Nephron progenitor cell (in vitro differentiated cells): ENCODE data around the gene OR2AE1.

Source experiments
- DNase-seq: peaks from one replicate; pipeline ENCODE4 v3.0.0; 2021
- H3K27ac Mint-ChIP-seq: 2 replicates; pipeline ENCODE4 v1.8.0; 2021; ENCODE audit warnings: mild to moderate bottlenecking, moderate library complexity, mixed read lengths
- H3K27me3 Mint-ChIP-seq: 2 replicates; pipeline ENCODE4 v1.8.0; 2021; ENCODE audit warnings: mild to moderate bottlenecking, low read depth, mixed read lengths; ENCODE audit not compliant: poor library complexity
- H3K36me3 Mint-ChIP-seq: 2 replicates; pipeline ENCODE4 v1.8.0; 2021; ENCODE audit warnings: low read depth, mixed read lengths
- H3K4me1 Mint-ChIP-seq: 2 replicates; pipeline ENCODE4 v1.8.0; 2021; ENCODE audit warnings: mixed read lengths
- H3K4me3 Mint-ChIP-seq: 2 replicates; pipeline ENCODE4 v1.8.0; 2021; ENCODE audit warnings: mild to moderate bottlenecking, moderate library complexity, mixed read lengths
- H3K9me3 Mint-ChIP-seq: 2 replicates; pipeline ENCODE4 v1.8.0; 2021; ENCODE audit warnings: mild to moderate bottlenecking, moderate library complexity, mixed read lengths
- TF ChIP-seq, protein P1 (sequence below): fragments of 200-600 bp; sonication (generic); IDR thresholded peaks from 2 replicates; pipeline ENCODE4 v1.5.0; 2021; ENCODE audit warnings: antibody characterized with exemption

Gene OR2AE1

DNA sequence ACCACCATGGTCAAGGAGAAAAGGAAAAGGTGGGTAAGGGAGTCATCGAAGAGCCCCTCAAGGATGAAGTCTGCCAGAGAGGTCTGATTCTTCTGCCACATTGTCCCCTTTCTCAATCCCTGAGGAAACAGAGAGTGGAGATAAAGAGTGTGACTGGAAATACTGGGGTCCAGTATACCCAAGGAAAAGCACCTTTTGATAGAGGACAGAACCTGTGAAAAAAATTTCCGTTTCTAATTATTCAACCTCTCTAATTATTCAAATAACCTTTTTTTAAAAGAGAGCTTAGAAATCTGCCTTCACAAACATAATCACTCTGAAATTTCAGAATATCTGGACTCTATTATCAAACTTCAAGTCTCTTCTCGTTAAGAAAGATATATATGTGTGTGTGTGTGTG lies at the start of gene OR2AE1:
TSS of gene OR2AE1 (minus strand) at position 101 of the 400 bp plus-strand sequence. CDS start at position 101, 0 bp downstream.
- no peaks in the 10 kb centered on the region for H3K4me1 Mint-ChIP-seq
- H3K9me3 Mint-ChIP-seq: no peaks in the 10 kb centered on the region
- H3K4me3 Mint-ChIP-seq: no peak within 1 kb of the TSS
- no peak within 1 kb of the TSS for H3K27ac Mint-ChIP-seq
- H3K36me3 Mint-ChIP-seq: no peaks in the 10 kb centered on the region
- no peak for DNase-seq
- TF ChIP-seq, protein P1, sequence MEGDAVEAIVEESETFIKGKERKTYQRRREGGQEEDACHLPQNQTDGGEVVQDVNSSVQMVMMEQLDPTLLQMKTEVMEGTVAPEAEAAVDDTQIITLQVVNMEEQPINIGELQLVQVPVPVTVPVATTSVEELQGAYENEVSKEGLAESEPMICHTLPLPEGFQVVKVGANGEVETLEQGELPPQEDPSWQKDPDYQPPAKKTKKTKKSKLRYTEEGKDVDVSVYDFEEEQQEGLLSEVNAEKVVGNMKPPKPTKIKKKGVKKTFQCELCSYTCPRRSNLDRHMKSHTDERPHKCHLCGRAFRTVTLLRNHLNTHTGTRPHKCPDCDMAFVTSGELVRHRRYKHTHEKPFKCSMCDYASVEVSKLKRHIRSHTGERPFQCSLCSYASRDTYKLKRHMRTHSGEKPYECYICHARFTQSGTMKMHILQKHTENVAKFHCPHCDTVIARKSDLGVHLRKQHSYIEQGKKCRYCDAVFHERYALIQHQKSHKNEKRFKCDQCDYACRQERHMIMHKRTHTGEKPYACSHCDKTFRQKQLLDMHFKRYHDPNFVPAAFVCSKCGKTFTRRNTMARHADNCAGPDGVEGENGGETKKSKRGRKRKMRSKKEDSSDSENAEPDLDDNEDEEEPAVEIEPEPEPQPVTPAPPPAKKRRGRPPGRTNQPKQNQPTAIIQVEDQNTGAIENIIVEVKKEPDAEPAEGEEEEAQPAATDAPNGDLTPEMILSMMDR: no peak
- H3K27me3 Mint-ChIP-seq: peaks cover 14% of the 10 kb centered on the region

DNA sequence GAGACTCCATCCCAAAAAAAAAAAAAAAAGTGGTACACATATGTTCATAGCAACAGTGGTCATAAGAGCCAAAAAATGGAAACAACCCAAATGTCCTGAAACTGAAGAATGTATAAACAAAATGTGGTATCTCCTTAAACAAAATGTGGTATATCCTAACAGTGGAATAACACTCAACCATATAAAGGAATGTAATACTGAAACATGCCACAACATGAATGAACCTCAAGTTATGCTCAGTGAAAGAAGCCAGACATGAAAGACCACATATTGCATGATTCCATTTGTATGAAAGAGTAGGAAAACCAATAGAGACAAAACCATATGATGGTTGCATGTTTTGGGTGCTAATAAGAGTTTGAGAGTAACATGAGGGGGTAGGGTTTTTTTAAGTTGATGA lies 49.5 kb upstream of the OR2AE1 start:
- no peaks in the 10 kb centered on the region for H3K36me3 Mint-ChIP-seq
- H3K4me1 Mint-ChIP-seq: peaks cover 33% of the 10 kb centered on the region
- peaks cover 56% of the 10 kb centered on the region for H3K27me3 Mint-ChIP-seq
- DNase-seq: no peak
- H3K4me3 Mint-ChIP-seq: no peak overlapping the region
- TF ChIP-seq, protein P1: no peak
- H3K27ac Mint-ChIP-seq: no peak overlapping the region
- H3K9me3 Mint-ChIP-seq: peaks cover 13% of the 10 kb centered on the region

GRCh38 chr7:99923200-99923599 lies 46.4 kb upstream of the OR2AE1 start:
- Mint-ChIP-seq H3K9me3 (peaks cover 31% of the 10 kb centered on the region), H3K27ac (no peak overlapping the region), H3K36me3 (peaks cover 4% of the 10 kb centered on the region), H3K4me1 (peaks cover 9% of the 10 kb centered on the region), H3K27me3 (peaks cover 42% of the 10 kb centered on the region), H3K4me3 (no peak overlapping the region)
- no peak for DNase-seq
- TF ChIP-seq, protein P1: no peak

GRCh38 chr7:99920149-99920548 lies 43.3 kb upstream of the OR2AE1 start:
- Mint-ChIP-seq H3K36me3 (peaks cover 4% of the 10 kb centered on the region), H3K27me3 (peaks cover 34% of the 10 kb centered on the region), H3K4me3 (peak overlapping the region; percentile 72), H3K9me3 (peaks cover 31% of the 10 kb centered on the region), H3K27ac (no peak overlapping the region), H3K4me1 (no peaks in the 10 kb centered on the region)
- TF ChIP-seq, protein P1: no peak
- no peak for DNase-seq

DNA sequence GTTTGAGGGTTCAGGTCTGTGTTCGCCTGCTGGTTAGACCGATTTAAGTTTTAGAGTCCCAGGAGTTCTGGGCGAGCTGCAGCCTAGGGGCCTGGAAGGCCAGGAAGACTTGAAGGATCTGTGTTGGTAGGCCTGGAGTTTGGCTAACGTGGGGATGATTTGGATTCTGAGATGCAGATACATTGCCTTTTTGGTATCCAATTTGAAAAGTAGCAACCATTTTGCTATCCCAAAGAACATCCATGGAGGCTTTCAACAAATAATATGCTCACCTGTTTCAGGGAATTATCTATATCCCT lies 42.9 kb upstream of the OR2AE1 start:
- DNase-seq: no peak
- H3K27ac Mint-ChIP-seq: no peak overlapping the region
- TF ChIP-seq, protein P1: no peak
- H3K9me3 Mint-ChIP-seq: peaks cover 31% of the 10 kb centered on the region
- peaks cover 4% of the 10 kb centered on the region for H3K36me3 Mint-ChIP-seq
- peak overlapping the region; percentile 72 for H3K4me3 Mint-ChIP-seq
- H3K27me3 Mint-ChIP-seq: peaks cover 31% of the 10 kb centered on the region
- H3K4me1 Mint-ChIP-seq: no peaks in the 10 kb centered on the region

GRCh38 chr7:99918959-99919813 lies 42.4 kb upstream of the OR2AE1 start, which contains the start of gene TRIM4:
Gene TRIM4 (minus strand): TSS chr7:99919530. CDS start chr7:99919401, 129 bp downstream.
- TF ChIP-seq, protein P1: no peak
- H3K36me3 Mint-ChIP-seq: peaks cover 4% of the 10 kb centered on the region
- peak; percentile 23 for DNase-seq
- H3K4me3 Mint-ChIP-seq: peak within 1 kb of the TSS; percentile 72
- H3K27ac Mint-ChIP-seq: no peak within 1 kb of the TSS
- peaks cover 26% of the 10 kb centered on the region for H3K27me3 Mint-ChIP-seq
- H3K4me1 Mint-ChIP-seq: no peaks in the 10 kb centered on the region
- H3K9me3 Mint-ChIP-seq: peaks cover 31% of the 10 kb centered on the region
